HG02852 (cell line): ENCODE results near the gene NDRG2.
A peak's percentile ranks its signal among the peaks of the same experiment; 100 is the strongest.

Experiments
- ATAC-seq: cut with Tn5 transposase; IDR thresholded peaks from one replicate; pipeline ENCODE4 v1.9.1; 2021; ENCODE audit warnings: mild to moderate bottlenecking, moderate library complexity; ENCODE audit not compliant: unreplicated experiment

Gene NDRG2

DNA sequence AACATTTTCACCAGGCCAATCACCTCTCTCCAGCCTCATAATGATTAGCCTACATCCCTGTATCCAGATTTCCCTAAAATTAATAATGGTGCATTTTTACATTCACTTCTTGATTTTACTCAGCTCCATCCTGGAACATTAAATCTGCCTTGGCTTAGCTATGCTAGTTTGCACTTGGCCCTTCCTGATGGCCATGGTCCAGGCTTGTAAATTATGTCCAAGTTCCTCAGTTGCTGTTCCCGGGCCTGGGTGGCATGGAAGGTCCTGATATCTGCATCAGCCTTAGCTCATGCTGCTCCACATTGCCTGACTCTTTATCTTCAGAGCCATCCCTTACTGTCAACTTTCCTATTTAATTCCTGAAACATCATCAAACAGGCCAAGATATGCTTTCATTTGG lies 46.2 kb downstream of the NDRG2 start:
- ATAC-seq = no peak

DNA sequence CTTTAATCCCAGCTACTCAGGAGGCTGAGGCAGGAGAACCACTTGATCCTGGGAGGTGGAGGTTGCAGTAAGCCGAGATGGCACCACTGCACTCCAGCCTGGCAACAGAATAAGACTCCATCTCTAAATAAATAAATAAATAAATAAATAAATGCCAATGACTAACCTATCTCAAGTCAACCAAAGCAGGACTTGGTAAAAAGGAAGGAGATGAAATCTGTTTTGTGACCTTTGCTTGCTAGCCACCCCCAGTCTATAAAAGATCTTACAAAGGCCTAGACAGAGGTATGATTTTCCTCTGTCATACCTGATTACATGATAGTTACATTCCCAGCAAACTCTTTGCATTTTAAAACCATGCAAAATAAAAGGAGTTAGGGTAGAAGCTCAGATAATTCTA lies 48.6 kb downstream of the NDRG2 start:
- no peak for ATAC-seq

DNA sequence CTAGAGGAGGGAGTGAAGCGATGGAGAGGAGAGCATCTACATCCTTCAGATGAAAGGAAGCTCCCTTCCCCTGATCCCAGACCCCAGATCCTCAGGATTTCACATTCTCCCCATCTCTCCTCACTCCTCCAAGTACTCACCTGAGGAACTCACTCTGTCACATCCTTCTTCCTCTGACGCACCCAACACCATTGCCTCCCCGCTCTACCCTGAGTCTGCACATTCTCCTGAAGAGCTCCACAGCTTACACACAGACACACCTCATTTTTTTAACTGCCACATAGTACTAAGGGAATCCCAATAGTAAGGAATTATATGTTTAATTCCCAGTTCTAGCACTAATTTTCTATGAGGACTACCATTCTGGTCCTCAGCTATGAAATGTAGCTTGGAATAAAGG lies 51.4 kb downstream of the NDRG2 start:
- no peak for ATAC-seq

GRCh38 chr14:20971705-20972021 lies 53.2 kb downstream of the NDRG2 start:
- peak; percentile 30 for ATAC-seq

DNA sequence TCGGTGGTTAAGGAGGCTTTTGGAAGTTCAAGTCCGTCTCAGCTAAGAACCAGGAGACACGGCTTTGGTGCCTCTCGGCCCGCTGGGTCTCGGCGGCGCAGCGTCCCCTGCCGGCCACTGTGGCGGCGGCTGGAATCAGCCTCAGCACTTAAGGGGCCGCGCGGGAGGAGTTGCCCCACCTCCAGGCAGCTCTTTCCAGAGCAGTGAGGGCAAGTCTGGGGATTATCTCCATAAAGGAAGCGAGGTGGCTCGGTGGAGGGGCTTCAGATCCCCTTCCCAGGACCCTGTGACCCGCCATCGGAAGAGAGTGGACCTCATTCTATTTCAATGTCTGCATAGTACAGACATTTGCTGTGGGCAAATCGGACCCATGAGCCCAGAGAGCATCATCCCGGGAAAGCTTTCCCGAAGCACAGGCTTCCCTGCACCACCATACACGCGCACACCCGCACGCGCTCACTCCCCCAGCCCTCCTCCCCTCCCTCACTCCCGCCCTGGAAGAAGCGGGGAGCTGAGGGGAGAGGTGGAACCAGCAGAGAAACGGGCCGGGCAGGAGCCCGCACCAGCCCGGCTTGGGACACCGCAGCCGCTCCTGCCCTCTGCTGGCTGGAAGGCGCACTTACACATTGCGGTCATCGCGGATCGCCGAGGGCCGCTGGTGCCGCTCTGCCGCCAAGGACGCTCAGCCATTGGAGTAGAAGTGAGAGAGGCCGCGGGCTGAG lies 53.7 kb downstream of the NDRG2 start:
- ATAC-seq = peak; percentile 94

DNA sequence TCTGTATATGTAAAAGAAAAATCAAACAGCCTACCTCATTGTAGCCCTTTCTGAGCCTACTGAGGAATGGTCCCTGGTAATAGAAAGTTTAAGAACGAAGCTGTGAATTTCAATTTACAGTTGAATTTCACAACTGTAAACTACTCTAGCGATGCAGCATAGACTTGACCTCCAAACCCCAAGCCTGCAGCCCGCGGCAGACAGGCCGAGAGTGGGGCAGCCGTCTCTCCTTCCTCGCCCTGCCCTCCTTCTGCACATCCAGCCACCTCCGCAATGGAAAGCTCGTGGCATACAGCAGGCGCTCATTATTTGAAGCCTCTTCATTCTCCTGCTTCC lies 54.2 kb downstream of the NDRG2 start:
- peak; percentile 22 for ATAC-seq

DNA sequence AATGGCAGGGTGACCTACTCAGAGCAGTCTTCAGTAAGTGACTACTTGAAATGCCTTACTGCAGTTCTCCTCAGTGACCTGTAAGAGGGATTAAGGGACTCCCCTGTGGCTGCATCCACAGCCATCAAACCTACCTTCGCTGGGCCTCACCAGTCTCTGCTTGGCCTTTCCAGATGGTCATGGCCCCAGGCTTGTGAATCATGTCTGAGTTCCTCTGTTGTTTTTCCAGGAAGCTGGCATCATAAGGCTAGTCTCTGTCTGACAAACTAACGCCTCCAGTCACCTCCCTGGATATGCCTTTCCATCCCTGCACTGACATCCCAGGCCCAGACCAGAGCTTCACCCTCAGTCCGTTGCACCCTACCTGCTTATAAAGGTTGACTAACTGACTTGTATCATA lies 55.5 kb downstream of the NDRG2 start:
- no peak for ATAC-seq
